MCF 10A (cell line): Measurements from ENCODE around the gene NKX3-2. TPM values are rescaled to one million over a fixed set of nuclear protein-coding genes. Genes with fewer than 3 reads are reported as not detected.

Experiments used
- BruUV-seq: library from RNA; stranded (reverse); fragments of 400-500 nt; replicated peaks from 2 replicates; lab custom pipeline; 2021; lab: Mats Ljungman, UMichigan
- CTCF ChIA-PET: fragments of 300-600 bp; sonication (Branson Sonifier 250); formaldehyde crosslinking; extraction: SDS; loops from one replicate; lab custom pipeline; 2021; ENCODE audit warnings: antibody characterized with exemption, inconsistent platforms; lab: Yijun Ruan, JAX
- POLR2A ChIA-PET: fragments of 300-600, 350-650 bp; sonication (Branson Sonifier 250); formaldehyde crosslinking; extraction: SDS; loops from one replicate; lab custom pipeline; 2020; ENCODE audit warnings: antibody characterized with exemption, inconsistent platforms; lab: Yijun Ruan, JAX
- DNase-seq: peaks from one replicate; pipeline ENCODE4 v3.0.0-alpha.2; 2018; ENCODE audit not compliant: unreplicated experiment
- H3K27ac Mint-ChIP-seq: one replicate; pipeline ENCODE4 v1.8.0; 2022; ENCODE audit warnings: mild to moderate bottlenecking, low read depth, mixed read lengths; ENCODE audit not compliant: unreplicated experiment
- H3K27me3 Mint-ChIP-seq: one replicate; pipeline ENCODE4 v1.8.0; 2022; ENCODE audit warnings: mixed read lengths; ENCODE audit not compliant: insufficient read depth, unreplicated experiment
- H3K36me3 Mint-ChIP-seq: one replicate; pipeline ENCODE4 v1.8.0; 2022; ENCODE audit warnings: mild to moderate bottlenecking, moderate library complexity, mixed read lengths; ENCODE audit not compliant: insufficient read depth, unreplicated experiment
- H3K4me1 Mint-ChIP-seq: one replicate; pipeline ENCODE4 v1.8.0; 2022; ENCODE audit warnings: mixed read lengths; ENCODE audit not compliant: insufficient read depth, unreplicated experiment
- H3K4me3 Mint-ChIP-seq: one replicate; pipeline ENCODE4 v1.8.0; 2022; ENCODE audit warnings: mild to moderate bottlenecking, moderate library complexity, mixed read lengths; ENCODE audit not compliant: unreplicated experiment
- H3K9me3 Mint-ChIP-seq: one replicate; pipeline ENCODE4 v1.8.0; 2022; ENCODE audit warnings: mixed read lengths; ENCODE audit not compliant: unreplicated experiment
- intact Hi-C: fragments of 100-400 bp; cut with micrococcal nuclease; formaldehyde crosslinking; loops from 2 replicates; pipeline ENCODE4 v1.14.1; 2022
- total RNA-seq: library from RNA; stranded (reverse); gene quantifications from 2 replicates; pipeline ENCODE4 v1.2.3, GENCODE V29; 2022
- TF ChIP-seq, protein P1 (sequence below): fragments of 200-600 bp; IDR thresholded peaks from one replicate; pipeline ENCODE4 v1.8.0; 2022; ENCODE audit warnings: antibody characterized with exemption, mild to moderate bottlenecking; ENCODE audit not compliant: unreplicated experiment

The NKX3-2 gene
- total RNA-seq, 1 experiment from 2014 or later = 0.42 TPM

DNA sequence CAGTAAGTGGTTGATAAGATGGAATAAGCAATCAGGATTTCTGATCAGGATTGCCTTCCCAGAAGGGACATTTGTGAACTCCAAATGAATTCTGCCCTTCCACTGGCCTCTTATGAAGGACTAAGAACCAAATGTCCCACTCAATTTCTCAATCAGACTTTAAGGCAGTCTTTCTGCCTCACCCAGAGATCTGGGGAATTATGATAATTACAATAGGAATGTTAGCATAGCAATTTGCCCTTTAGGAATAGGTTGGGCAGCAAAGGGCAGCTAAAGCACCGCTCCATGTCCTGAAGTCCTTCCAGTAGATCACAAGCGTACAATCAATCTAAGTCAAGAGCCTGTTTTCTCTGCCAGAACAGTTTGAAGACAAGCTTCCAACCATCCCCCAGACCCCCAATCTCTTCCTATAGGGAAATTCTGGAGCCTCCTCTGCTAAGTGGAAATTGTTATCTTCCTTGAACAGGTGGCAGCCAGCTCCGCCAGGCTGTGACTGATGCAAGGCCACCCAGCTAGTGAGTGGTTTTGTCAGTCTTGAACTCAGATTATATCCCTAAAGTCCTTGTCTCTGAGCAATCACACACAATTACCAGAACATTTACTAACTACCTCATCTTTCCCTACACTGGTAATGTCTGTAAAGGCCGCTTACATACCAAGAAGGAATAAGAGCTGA lies 18.6 kb downstream of the NKX3-2 start:
- BruUV-seq = no TSS peak
- DNase-seq = no peak
- Mint-ChIP-seq H3K9me3 (no peaks in the 10 kb centered on the region), H3K27ac (no peak overlapping the region), H3K4me3 (no peak overlapping the region), H3K36me3 (no peaks in the 10 kb centered on the region), H3K4me1 (no peaks in the 10 kb centered on the region), H3K27me3 (no peaks in the 10 kb centered on the region)
- CTCF ChIA-PET = interaction anchor here (0.8 to 2.1 kb wide), 5 partner anchors 8 to 673 kb away, joined by 3 to 8 read pairs (median 3); no protein-coding TSS in a partner anchor
- POLR2A ChIA-PET = interaction anchor here (0.7 kb wide), 1 partner anchor 10 kb away, joined by 3 read pairs; no protein-coding TSS in a partner anchor
- TF ChIP-seq, protein P1, sequence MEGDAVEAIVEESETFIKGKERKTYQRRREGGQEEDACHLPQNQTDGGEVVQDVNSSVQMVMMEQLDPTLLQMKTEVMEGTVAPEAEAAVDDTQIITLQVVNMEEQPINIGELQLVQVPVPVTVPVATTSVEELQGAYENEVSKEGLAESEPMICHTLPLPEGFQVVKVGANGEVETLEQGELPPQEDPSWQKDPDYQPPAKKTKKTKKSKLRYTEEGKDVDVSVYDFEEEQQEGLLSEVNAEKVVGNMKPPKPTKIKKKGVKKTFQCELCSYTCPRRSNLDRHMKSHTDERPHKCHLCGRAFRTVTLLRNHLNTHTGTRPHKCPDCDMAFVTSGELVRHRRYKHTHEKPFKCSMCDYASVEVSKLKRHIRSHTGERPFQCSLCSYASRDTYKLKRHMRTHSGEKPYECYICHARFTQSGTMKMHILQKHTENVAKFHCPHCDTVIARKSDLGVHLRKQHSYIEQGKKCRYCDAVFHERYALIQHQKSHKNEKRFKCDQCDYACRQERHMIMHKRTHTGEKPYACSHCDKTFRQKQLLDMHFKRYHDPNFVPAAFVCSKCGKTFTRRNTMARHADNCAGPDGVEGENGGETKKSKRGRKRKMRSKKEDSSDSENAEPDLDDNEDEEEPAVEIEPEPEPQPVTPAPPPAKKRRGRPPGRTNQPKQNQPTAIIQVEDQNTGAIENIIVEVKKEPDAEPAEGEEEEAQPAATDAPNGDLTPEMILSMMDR = no peak
- intact Hi-C loops = no loop called here

DNA sequence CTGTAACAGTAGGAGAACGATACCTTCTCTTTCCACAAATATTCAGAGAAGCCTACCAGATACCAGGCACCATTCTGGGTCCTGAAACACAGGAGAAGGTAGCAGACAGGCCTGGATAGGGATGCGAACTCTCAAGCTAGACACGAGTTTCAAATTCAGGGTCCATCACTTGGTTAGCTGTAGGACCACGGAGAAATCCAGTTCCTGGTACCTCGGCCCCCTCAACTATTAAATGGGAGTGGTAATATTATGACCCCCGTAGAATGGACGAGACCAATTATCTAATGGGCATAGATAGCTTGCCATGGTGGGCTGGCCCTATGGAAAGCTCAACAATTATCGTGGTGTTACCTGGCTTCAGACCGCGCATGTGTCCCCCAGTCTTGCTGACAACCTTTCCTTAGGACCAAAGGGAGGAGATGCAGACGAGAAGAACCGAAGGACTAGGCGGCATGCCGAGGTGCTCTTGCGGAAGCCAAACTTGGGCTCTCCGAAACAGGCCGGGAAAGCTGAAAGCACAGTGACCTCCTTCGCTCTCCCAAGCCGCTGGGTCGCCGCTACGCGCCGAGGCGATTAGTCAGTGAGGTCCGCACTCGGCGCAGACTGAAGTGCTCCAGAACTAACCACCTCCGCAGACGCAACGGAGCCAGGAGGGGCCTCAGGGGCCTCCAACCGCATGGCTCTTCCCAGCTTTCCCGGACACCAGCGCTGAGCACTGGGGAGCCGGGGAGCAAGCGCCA lies 19.6 kb downstream of the NKX3-2 start:
- no peak overlapping the region for H3K27ac Mint-ChIP-seq
- POLR2A ChIA-PET = interaction anchor here (0.7 kb wide), 1 partner anchor 8 kb away, joined by 3 read pairs; no protein-coding TSS in a partner anchor
- no peaks in the 10 kb centered on the region for H3K36me3 Mint-ChIP-seq
- BruUV-seq = no TSS peak
- H3K4me3 Mint-ChIP-seq = no peak overlapping the region
- H3K4me1 Mint-ChIP-seq = no peaks in the 10 kb centered on the region
- no peak for DNase-seq
- CTCF ChIA-PET = interaction anchor here (0.5 to 2.1 kb wide), 5 partner anchors 9 to 297 kb away, joined by 3 to 8 read pairs (median 4); no protein-coding TSS in a partner anchor
- TF ChIP-seq, protein P1 = no peak
- H3K9me3 Mint-ChIP-seq = no peaks in the 10 kb centered on the region
- no peaks in the 10 kb centered on the region for H3K27me3 Mint-ChIP-seq
- intact Hi-C loops = no loop called here

DNA sequence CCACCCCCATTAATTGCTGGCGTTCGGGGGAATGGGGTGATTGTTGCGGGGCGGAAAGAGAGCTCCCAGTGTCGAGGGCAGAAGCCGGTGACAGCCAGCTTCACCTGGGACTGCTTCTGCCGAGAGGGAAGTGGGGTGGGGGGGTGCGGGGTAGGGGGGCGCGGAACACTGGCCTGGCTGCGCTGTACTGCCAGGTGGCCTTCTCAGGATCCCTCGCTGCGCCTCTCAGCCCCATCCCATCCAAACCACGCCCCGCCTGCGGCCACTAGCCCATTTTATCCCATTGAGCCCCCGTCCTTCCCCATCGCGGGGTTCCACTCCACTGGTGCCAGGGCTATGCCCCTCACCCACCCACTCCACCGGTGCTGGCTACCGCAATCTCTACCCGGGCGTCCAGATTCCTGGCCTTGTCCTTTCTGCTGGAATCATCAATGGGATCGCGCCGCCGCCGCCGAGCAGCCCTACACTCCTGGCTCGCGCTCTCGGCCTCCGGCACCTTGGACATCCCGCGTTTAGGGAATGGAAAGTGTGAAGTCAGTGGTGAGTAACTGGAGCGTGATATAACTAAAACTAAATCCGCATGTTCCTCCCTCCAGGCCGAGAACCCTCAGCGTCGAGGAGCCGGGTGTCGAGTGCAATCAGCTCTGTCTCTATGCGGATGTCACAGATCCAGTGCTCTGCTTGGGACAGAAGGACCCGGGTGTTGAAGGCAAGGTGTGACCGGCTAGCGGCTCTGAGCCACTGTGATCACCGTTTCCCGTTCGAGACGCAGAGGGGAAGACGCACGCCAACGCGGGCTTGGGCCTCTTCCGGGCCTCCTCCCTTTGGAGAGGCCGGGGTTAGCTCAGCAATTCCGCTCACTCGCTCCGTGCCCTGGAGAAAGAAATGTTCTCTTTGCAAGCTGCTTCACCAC lies 20.5 kb downstream of the NKX3-2 start:
- H3K4me1 Mint-ChIP-seq = no peaks in the 10 kb centered on the region
- ChIA-PET CTCF (interaction anchor here (0.5 to 0.8 kb wide), 2 partner anchors 98 to 296 kb away, joined by 3 to 4 read pairs; no protein-coding TSS in a partner anchor), POLR2A (no interaction called here)
- TF ChIP-seq, protein P1 = no peak
- no peaks in the 10 kb centered on the region for H3K36me3 Mint-ChIP-seq
- no peaks in the 10 kb centered on the region for H3K9me3 Mint-ChIP-seq
- no peaks in the 10 kb centered on the region for H3K27me3 Mint-ChIP-seq
- DNase-seq = no peak
- no TSS peak for BruUV-seq
- no peak overlapping the region for H3K4me3 Mint-ChIP-seq
- intact Hi-C loops = no loop called here
- no peak overlapping the region for H3K27ac Mint-ChIP-seq
